Esophagus muscularis mucosa (tissue), 4 donors: ENCODE measurements around the gene ATP5F1D. TPM values are rescaled to one million over a fixed set of nuclear protein-coding genes. Genes with fewer than 3 reads are reported as not detected.
"Not testable (repeated sequence)": the region's sequence is repeated elsewhere in the genome, so short reads cannot be mapped to it uniquely, and the experiment has no call there.

Experiments
- DNase-seq: peaks from one replicate; pipeline ENCODE4 v3.0.0-alpha.2; 2017; ENCODE audit errors: extremely low spot score
- H3K27ac ChIP-seq, 4 donors: fragments of 200-600 bp; sonication (generic); replicated peaks in 1 of 4; 1 replicate in 3 of 4; 2 replicates in 1 of 4; pipeline ENCODE4 v1.5.1; 2016 to 2019; ENCODE audit warnings: mild to moderate bottlenecking in 1 of 4
- H3K27me3 ChIP-seq, 4 donors: fragments of 200-600 bp; sonication (generic); one replicate each; pipeline versions ENCODE4 v1.5.1 to v1.6.0; 2016 to 2019
- H3K36me3 ChIP-seq, 4 donors: fragments of 200-600 bp; sonication (generic); one replicate each; pipeline ENCODE4 v1.5.1; 2016 to 2019
- H3K4me1 ChIP-seq, 4 donors: fragments of 200-600 bp; sonication (generic); one replicate each; pipeline ENCODE4 v1.5.1; 2016 to 2019
- H3K4me3 ChIP-seq, 4 donors: fragments of 200-600 bp; sonication (generic); 1 replicate in 2 of 4; 2 replicates in 2 of 4; pipeline ENCODE4 v1.5.1; 2016 to 2019; ENCODE audit warnings: mild to moderate bottlenecking in 4 of 4, moderate library complexity in 1 of 4
- H3K9me3 ChIP-seq, 4 donors: fragments of 200-600 bp; sonication (generic); 1 replicate in 3 of 4; 2 replicates in 1 of 4; pipeline ENCODE4 v1.5.1; 2016 to 2019
- EP300 ChIP-seq: sonication (generic); formaldehyde crosslinking; IDR thresholded peaks from one replicate; pipeline ENCODE4 v1.6.1; 2017; ENCODE audit warnings: antibody characterized with exemption
- POLR2A ChIP-seq: fragments of 450-650 bp; IDR thresholded peaks from one replicate; pipeline ENCODE4 v1.6.1; 2017; ENCODE audit warnings: antibody characterized with exemption, moderate library complexity, mild to moderate bottlenecking, low read depth
- POLR2AphosphoS5 ChIP-seq, 2 donors: sonication (generic); formaldehyde crosslinking; IDR thresholded peaks; one replicate each; pipeline ENCODE4 v1.6.1; 2017; ENCODE audit warnings: antibody characterized with exemption in 2 of 2
- WGBS: methylation state at CpG from one replicate; pipeline ENCODE4 v1.1.5; 2018; 5-methylcytosine and 5-hydroxymethylcytosine counted together
- intact Hi-C: fragments of 100-400 bp; cut with DNase I; formaldehyde crosslinking; loops from one replicate; pipeline ENCODE4 v1.15.1; 2023
- total RNA-seq, 4 donors: library from RNA; depleted of rRNA; stranded (reverse); fragments of >200 nt; gene quantifications; one replicate each; pipeline versions ENCODE4 v1.1.0 to v1.2.1, GENCODE V29; 2016
- TF ChIP-seq, protein P1 (sequence below), 3 experiments: fragments of 200-600 bp in 2 of 3; fragments of 450-650 bp in 1 of 3; sonication (generic) in 2 of 3; IDR thresholded peaks; one replicate each; pipeline ENCODE4 v1.5.1; 2017 to 2019; ENCODE audit warnings: antibody characterized with exemption in 3 of 3, mild to moderate bottlenecking in 2 of 3, moderate library complexity in 1 of 3

ATP5F1D gene
- total RNA-seq, 4 donors from 2014 or later: 77.5 to 140 (median 109) TPM

DNA sequence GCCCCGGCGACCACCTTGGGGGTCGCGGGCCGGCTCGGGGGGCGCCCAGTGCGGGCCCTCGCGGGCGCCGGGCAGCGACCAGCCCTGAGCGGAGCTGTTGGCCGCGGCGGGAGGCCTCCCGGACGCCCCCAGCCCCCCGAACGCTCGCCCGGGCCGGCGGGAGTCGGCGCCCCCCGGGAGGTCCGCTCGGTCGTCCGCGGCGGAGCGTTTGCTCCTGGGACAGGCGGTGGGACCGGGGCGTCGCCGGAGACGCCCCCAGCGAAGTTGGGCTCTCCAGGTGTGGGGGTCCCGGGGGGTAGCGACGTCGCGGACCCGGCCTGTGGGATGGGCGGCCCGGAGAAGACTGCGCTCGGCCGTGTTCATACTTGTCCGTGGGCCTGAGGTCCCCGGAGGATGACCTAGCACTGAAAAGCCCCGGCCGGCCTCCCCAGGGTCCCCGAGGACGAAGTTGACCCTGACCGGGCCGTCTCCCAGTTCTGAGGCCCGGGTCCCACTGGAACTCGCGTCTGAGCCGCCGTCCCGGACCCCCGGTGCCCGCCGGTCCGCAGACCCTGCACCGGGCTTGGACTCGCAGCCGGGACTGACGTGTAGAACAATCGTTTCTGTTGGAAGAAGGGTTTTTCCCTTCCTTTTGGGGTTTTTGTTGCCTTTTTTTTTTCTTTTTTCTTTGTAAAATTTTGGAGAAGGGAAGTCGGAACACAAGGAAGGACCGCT lies 35.2 kb upstream of the ATP5F1D start:
- peaks cover 0 to 17% (median 5%) of the 10 kb centered on the region in 4 donors for H3K36me3 ChIP-seq
- DNase-seq: no peak
- peak overlapping the region; percentile 64 to 88 (median 78) for H3K4me3 ChIP-seq
- H3K9me3 ChIP-seq: no peaks in the 10 kb centered on the region
- no peaks in the 10 kb centered on the region for H3K27me3 ChIP-seq
- intact Hi-C loops: no loop called here
- H3K27ac ChIP-seq: peak overlapping the region; percentile 79 to 88 (median 84)
- H3K4me1 ChIP-seq: peaks cover 45 to 76% (median 70%) of the 10 kb centered on the region in 4 donors
- WGBS: 3% methylated on average over 20 of the region's 78 CpGs
- TF ChIP-seq EP300 (no peak), POLR2AphosphoS5 (IDR thresholded peaks at IDR 0.05) (no peak), POLR2A (no peak)

DNA sequence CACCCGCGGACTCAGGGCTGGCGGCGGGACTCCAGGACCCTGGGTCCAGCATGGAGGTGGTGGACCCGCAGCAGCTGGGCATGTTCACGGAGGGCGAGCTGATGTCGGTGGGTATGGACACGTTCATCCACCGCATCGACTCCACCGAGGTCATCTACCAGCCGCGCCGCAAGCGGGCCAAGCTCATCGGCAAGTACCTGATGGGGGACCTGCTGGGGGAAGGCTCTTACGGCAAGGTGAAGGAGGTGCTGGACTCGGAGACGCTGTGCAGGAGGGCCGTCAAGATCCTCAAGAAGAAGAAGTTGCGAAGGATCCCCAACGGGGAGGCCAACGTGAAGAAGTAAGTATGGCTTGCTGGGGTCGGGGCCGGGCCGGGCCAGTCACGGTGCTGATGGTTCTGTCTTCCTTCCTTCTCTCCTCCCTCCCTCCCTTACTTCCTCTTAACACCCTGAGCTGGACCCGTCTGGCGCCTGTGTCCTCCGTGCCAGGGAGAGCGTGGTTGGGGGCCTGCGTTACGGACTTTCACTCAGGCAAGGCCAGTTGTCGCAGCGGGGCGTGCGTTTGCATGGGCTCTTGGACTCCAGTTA lies 34.6 kb upstream of the ATP5F1D start:
- peaks cover 51 to 83% (median 76%) of the 10 kb centered on the region in 4 donors for H3K4me1 ChIP-seq
- H3K36me3 ChIP-seq: peaks cover 0 to 17% (median 5%) of the 10 kb centered on the region in 4 donors
- H3K4me3 ChIP-seq: peak overlapping the region; percentile 64 to 88 (median 78)
- H3K9me3 ChIP-seq: no peaks in the 10 kb centered on the region
- no peak for DNase-seq
- TF ChIP-seq POLR2AphosphoS5 (IDR thresholded peaks at IDR 0.05) (no peak), EP300 (no peak), POLR2A (no peak)
- TF ChIP-seq, protein P1, sequence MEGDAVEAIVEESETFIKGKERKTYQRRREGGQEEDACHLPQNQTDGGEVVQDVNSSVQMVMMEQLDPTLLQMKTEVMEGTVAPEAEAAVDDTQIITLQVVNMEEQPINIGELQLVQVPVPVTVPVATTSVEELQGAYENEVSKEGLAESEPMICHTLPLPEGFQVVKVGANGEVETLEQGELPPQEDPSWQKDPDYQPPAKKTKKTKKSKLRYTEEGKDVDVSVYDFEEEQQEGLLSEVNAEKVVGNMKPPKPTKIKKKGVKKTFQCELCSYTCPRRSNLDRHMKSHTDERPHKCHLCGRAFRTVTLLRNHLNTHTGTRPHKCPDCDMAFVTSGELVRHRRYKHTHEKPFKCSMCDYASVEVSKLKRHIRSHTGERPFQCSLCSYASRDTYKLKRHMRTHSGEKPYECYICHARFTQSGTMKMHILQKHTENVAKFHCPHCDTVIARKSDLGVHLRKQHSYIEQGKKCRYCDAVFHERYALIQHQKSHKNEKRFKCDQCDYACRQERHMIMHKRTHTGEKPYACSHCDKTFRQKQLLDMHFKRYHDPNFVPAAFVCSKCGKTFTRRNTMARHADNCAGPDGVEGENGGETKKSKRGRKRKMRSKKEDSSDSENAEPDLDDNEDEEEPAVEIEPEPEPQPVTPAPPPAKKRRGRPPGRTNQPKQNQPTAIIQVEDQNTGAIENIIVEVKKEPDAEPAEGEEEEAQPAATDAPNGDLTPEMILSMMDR (IDR thresholded peaks at IDR 0.05): no peak
- H3K27ac ChIP-seq: peak overlapping the region; percentile 79 to 88 (median 84)
- WGBS: 3% methylated on average over 37 of the region's 38 CpGs
- H3K27me3 ChIP-seq: no peaks in the 10 kb centered on the region
- intact Hi-C loops: no loop called here

DNA sequence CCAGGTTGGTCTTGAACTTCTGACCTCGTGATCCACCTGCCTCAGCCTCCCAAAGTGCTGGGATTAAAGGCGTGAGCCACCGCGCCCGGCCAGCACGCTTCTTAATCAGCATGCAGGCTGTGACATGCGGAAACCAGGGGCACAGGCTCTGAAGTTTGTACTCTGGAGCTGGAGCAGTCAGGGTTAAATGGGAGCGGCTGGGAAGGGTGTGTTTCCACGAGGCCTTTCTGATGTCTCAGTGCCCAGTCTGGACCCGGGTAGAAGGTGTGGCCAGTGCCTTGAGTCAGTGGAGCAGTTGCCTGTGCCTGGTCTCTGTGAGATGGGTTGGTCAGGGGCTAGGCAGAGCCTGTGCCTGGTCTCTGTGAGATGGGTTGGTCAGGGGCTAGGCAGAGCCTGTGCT lies 32.7 kb upstream of the ATP5F1D start:
- Histone ChIP-seq H3K4me1 (peaks cover 65 to 87% (median 82%) of the 10 kb centered on the region in 4 donors), H3K4me3 (peak overlapping the region in 1 of 4 donors; percentile 22), H3K27ac (peak overlapping the region; percentile 51 to 86 (median 81)), H3K36me3 (peaks cover 0 to 29% (median 12%) of the 10 kb centered on the region in 4 donors)
- H3K9me3 ChIP-seq, DNase-seq, intact Hi-C loops, H3K27me3 ChIP-seq: not testable (repeated sequence)
- 0% methylated on average over 1 of the region's 10 CpGs for WGBS

DNA sequence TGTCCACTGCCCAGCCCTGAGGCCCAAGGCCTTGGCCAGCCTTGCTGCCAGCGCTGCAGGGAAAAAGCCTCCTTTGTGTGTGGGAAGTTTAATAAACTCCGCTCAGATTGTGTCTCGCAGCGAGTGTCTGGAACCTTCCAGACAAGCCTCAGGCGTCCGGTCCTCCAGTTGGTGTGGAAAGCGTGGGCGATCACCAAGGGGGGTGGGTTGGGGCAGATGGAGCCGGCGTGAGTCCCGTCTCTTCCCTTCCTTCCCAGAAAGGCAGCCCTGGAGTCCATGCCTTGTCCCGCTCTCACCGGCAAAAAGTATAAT lies 31.4 kb upstream of the ATP5F1D start:
- no peaks in the 10 kb centered on the region for H3K27me3 ChIP-seq
- H3K4me1 ChIP-seq: peaks cover 74 to 90% (median 87%) of the 10 kb centered on the region in 4 donors
- intact Hi-C loops: no loop called here
- peak overlapping the region in 3 of 4 donors; percentile 40 to 83 (median 51) for H3K27ac ChIP-seq
- no peak overlapping the region for H3K4me3 ChIP-seq
- 89% methylated on average over 11 of the region's 13 CpGs for WGBS
- no peaks in the 10 kb centered on the region for H3K9me3 ChIP-seq
- no peak for DNase-seq
- TF ChIP-seq POLR2A (no peak), POLR2AphosphoS5 (IDR thresholded peaks at IDR 0.05) (no peak), EP300 (no peak)
- TF ChIP-seq, protein P1 (IDR thresholded peaks at IDR 0.05): no peak
- peaks cover 0 to 29% (median 12%) of the 10 kb centered on the region in 4 donors for H3K36me3 ChIP-seq

DNA sequence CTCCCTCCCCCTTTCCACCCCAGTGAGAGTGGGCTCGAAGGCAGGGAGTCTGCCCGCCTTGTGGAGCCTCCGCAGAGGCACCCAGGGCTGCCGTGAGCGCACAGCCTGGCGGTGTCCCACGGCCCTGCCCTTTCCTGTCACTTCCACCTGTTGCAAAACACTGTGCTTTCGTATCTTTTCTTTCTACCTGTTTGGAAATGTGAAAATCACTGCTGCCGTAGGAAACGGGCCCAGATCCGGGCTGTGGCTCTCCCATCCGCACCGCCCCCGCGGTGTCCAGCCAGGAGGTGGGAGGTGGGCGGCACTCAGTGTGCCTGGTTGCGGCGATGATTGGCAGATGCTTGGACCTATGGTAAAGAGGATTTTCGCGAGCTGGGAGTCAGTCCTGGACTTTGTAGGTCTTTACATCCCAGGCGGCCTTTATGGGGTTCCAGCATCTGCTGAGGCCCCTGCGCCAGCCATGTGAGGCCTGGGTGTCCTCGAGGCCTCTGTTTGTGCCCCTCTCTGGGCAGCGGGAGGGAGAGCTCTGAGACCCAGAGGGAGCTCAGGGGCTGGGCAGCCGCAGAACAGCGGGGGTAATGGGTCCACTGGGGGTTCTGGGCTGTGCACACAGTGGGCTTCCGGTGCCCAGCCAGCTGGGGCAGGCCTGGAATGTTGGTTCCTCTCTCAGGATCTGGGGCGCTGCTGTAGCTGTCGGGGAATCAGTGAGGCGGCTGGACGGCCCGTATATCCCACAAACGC lies 29.9 kb upstream of the ATP5F1D start:
- 87% methylated on average over 21 of the region's 33 CpGs for WGBS
- TF ChIP-seq POLR2AphosphoS5 (IDR thresholded peaks at IDR 0.05): no peak
- TF ChIP-seq EP300: no peak
- TF ChIP-seq, protein P1 (IDR thresholded peaks at IDR 0.05): no peak
- TF ChIP-seq POLR2A: no peak
- intact Hi-C loops: no loop called here
- no peak for DNase-seq
- Histone ChIP-seq H3K27ac (peak overlapping the region in 2 of 4 donors; percentile 28 to 34), H3K4me3 (no peak overlapping the region), H3K36me3 (peaks cover 0 to 29% (median 12%) of the 10 kb centered on the region in 4 donors), H3K4me1 (peaks cover 85 to 99% (median 95%) of the 10 kb centered on the region in 4 donors), H3K9me3 (no peaks in the 10 kb centered on the region), H3K27me3 (no peaks in the 10 kb centered on the region)
